Measurements from ENCODE around the gene SMIM44. TPM values are rescaled to one million over a fixed set of nuclear protein-coding genes. Genes with fewer than 3 reads are reported as not detected.

The SMIM44 gene
- total RNA-seq, 1 donor from 2014 or later: not detected

Other genes with a start within 250 kb of the SMIM44 start
- gene NFIC, start 116.9 kb downstream of the SMIM44 start, total RNA-seq: 164 TPM
- gene SMIM24, start 2.9 kb downstream of the SMIM44 start, total RNA-seq: not detected
- 11.1 TPM for gene DOHH, start 17.2 kb upstream of the SMIM44 start, total RNA-seq
- gene FZR1, start 22.9 kb upstream of the SMIM44 start, total RNA-seq: 19.4 TPM
- gene TEKTIP1, start 55.7 kb upstream of the SMIM44 start, total RNA-seq: not detected
- gene MFSD12, start 74.1 kb upstream of the SMIM44 start, total RNA-seq: 23.7 TPM
- gene HMG20B, start 89.5 kb upstream of the SMIM44 start, total RNA-seq: 37.0 TPM
- 2.7 TPM for gene GIPC3, start 102.0 kb upstream of the SMIM44 start, total RNA-seq
- 4.1 TPM for gene TBXA2R, start 123.4 kb upstream of the SMIM44 start, total RNA-seq
- 12.6 TPM for gene CACTIN, start 143.3 kb upstream of the SMIM44 start, total RNA-seq
- 34.7 TPM for gene PIP5K1C, start 217.0 kb upstream of the SMIM44 start, total RNA-seq
- gene TJP3, start 224.9 kb upstream of the SMIM44 start, total RNA-seq: 0.62 TPM

Measured in Right ventricle myocardium inferior (tissue), 1 donor.